Neural cell (in vitro differentiated cells): Measurements from ENCODE around the gene SLC12A8.
"Not testable (repeated sequence)": the region's sequence is repeated elsewhere in the genome, so short reads cannot be mapped to it uniquely, and the experiment has no call there.

Experiments used
- CTCF ChIP-seq: fragments of 450-650 bp; IDR thresholded peaks from 2 replicates; pipeline ENCODE4 v1.5.1; 2014; ENCODE audit warnings: antibody characterized with exemption, mild to moderate bottlenecking, moderate library complexity; ENCODE audit not compliant: poor library complexity, severe bottlenecking
- POLR2AphosphoS5 ChIP-seq: IDR thresholded peaks from 2 replicates; pipeline ENCODE4 v1.6.1; 2012
- TAF1 ChIP-seq: IDR thresholded peaks from 2 replicates; pipeline ENCODE4 v1.6.1; 2012; ENCODE audit warnings: low read depth

- TF ChIP-seq CTCF, POLR2AphosphoS5, TAF1: not testable (repeated sequence)
Measured at GRCh38 chr3:125082339-125082738, 130.2 kb downstream of the SLC12A8 start.
